Kidney capillary endothelial cell (primary cell): Measurements from ENCODE around the gene GPC3.
"Not testable (repeated sequence)": the region's sequence is repeated elsewhere in the genome, so short reads cannot be mapped to it uniquely, and the experiment has no call there.

Experiments used
- DNase-seq: peaks from one replicate; pipeline ENCODE4 v3.0.0-alpha.2; 2018; ENCODE audit warnings: low spot score

The GPC3 gene

DNA sequence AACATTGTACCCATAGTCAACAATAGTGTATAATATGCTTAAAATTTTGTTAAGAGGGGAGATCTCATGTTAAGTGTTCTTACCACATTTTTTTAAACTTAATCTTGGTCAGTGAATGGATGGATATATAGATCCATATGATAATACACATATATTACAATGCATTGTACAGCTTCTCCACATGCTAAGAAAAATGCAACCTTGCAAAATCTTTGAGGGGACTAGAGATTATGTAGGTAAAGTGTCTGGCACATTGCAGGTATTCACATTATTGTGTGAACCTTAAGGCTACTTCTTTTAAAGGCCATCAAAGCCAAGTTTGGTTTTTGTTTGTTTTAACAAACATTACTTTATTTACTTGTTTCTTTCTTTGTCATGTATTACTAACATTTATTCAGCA lies 10.4 kb upstream of the GPC3 start:
- DNase-seq = no peak

DNA sequence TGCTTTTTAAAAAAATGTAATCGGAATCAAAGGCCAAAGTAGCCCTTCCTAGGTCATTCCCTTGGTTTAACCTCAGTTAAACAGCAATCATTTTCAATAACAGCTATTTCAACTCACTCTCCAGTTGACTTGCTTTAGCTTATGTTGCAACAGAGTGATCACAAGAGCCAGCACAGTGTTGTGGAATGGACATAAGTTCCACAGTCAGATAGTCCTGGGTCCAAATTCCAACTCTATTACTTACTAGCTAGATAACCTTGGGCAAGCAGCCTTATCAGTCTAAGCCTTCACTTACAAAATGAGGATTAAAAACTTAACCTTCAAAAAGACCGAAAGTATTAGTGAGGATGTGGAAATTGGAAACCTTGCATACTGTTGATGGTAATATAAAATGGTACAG lies 9.2 kb upstream of the GPC3 start:
- DNase-seq = no peak

DNA sequence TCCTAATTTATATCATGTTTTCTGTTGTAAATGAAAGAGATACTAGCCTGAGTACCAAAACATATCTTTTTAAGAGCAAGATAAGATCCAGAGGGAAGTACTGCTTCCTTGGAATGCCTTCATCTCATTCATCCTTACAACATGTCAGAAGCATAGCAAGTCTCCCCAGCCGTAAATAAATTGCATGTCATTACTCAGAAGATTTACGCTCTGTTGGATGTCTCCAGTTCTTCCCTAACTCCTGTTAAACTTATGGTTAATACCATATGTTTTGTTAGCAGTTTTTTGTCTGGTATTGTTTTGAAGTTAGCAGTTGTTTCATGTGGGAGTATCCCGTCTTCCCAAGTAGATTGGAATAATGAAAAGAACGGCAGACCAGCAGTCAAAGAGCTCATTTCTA lies 7.5 kb upstream of the GPC3 start:
- no peak for DNase-seq

DNA sequence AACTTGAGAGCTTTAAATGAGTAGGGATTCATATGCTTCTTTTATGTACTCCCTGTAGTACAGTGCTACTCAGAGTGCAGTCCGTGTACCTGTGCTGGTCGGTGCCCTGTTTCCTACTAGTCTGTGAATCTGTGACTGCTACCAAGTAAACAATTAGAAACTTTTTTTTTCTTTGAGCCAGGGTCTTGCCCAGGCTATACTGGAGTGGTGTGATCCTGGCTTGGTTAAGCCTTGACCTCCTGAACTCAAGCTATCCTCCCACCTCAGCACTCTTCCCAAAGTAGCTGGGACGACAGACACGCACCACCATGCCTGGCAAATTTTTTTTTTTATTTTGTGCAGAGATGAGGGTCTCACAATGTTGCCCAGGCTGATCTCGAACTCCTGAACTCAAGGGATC lies 6.4 kb upstream of the GPC3 start:
- no peak for DNase-seq

DNA sequence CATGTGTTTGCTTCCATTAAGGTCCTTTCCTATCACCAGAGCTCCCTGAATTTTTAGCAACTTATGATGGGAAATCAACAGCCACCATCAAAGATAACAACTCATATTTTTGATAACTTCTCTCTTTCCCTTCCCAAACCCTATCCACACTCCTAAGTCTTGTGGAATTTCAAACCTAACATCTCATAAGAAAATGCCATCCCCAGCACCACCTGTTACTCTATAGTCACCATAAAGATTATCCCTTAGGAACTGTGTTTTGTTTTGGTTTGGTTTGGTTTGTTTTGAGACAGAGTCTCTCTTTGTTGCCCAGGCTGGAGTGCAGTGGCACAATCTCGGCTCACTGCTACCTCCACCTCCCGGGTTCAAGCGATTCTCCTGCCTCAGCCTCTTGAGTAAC lies 5.7 kb upstream of the GPC3 start:
- not testable (repeated sequence) for DNase-seq

DNA sequence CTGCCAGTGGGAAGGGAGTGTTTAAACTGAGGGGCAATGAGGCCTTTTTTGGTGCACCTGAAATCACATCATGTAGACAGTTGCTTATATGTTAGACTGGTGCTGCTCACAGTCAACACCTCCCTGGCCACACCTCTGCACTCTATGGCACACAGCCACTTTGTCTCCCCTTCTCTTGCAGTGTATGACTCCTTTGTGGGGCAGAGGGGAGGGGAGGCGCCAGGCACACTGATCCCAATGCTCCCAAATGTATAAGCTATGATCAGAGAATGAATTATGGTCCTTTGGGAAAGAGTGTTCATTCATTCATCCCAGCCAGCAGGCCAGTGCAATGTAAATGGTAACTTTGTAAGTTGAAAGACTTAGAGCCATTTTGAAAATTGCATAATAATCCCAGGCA lies 4.6 kb upstream of the GPC3 start:
- no peak for DNase-seq

DNA sequence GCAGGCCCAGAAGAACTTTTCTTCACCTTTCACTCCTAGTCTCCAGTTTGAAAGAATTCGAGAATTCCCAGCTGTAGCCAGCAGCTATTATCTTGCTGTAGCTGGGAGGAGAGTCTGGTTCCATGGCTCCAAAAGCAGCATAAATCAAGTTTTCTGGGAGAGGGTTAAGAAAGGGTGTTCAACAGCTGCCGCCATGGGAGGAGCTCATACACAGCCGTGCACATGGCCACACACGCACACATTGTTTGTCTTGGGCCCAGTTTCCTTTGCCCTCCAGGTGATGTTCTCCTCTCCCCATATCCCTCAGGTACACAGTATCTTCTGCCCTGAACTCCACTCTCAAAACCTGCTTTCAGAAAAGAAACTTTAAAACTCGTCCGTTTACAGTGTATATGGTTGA lies 4.1 kb upstream of the GPC3 start:
- no peak for DNase-seq

DNA sequence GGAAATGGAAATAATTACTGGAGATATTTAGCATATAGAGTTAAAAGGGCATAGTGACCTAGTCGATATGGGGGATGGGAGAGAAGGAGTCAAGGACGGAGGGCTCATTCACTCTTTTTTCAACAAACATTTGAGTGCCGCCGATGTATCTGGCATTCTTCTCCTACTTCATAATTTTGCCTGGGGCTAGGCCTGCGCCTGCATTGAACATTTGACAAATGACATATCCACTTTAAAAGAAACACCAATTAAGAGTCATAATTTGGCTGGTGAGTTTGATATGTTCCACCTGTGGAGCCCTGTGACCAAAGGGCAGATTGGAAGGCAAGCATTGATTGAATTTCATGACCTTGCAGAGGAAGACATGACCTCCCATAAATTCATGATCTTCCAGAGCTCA lies 2.6 kb upstream of the GPC3 start:
- DNase-seq = no peak

DNA sequence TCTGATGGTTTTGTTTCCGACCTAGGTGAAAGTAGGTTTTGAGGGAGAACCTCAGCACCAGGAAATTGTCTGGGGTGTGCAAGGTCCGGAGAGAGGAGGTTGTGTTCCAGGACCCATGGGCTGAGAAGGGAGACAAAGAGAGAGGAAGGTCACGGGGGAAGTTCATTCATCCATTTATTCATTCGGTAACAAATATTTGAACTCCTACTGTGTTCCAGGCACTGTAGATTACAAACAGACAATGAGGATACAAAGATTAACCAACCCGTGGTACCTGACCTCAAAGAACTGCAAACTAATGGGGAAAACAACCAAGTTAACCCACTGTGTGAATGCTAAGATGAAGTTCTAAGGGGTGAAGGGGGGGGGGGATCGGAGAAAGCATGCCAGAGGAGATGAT lies 1.8 kb upstream of the GPC3 start:
- DNase-seq = no peak

DNA sequence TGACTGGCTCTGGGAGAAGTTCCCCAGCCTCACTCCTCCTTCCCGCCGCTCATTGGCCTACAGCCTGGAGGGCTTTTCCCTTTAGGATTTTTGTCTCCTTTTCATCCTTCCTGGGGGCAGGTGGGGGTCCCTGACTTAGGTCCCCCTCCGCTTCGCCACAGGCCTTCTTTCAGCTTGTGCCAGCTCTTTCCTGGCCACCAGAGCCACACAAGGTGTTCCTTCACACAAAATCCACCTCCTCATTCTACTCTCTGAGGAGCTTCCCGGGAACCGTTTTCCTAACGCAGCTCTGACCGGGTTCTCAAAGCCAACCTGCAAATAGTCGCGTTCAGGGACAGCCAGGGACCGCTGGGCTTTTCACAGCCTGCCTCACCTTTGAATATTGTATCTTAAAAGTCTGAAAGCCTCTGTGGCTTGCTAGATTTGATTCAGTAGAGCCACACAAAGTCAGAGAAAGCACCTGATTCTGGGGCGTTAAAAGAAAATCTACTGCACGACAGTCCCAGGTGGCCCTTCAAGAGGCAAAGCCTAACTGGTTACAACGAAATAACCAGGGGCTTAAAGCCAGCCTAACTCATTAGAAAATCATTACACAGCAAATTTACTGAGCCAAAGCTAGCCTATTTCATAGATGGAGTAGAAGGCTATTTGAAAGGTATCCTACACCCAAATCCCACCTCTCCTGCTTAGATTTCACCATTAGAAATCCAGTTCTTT lies 731 bp upstream of the GPC3 start:
- DNase-seq = no peak

DNA sequence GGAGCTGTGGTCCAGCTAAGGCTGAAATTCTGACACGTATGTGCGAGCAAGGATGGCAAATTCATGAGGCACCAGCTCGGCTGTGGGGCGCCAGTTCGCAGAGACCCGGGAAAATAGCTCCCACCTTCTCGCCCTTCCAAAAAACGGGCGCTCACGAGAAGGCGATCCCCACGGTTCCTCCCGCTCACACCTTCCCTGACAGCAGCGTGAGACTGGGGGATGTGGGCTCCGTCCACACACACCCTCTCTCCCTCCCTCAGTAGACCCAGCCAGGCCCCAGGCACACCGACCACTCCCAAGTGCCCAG lies 584 bp downstream of the GPC3 start:
- no peak for DNase-seq

DNA sequence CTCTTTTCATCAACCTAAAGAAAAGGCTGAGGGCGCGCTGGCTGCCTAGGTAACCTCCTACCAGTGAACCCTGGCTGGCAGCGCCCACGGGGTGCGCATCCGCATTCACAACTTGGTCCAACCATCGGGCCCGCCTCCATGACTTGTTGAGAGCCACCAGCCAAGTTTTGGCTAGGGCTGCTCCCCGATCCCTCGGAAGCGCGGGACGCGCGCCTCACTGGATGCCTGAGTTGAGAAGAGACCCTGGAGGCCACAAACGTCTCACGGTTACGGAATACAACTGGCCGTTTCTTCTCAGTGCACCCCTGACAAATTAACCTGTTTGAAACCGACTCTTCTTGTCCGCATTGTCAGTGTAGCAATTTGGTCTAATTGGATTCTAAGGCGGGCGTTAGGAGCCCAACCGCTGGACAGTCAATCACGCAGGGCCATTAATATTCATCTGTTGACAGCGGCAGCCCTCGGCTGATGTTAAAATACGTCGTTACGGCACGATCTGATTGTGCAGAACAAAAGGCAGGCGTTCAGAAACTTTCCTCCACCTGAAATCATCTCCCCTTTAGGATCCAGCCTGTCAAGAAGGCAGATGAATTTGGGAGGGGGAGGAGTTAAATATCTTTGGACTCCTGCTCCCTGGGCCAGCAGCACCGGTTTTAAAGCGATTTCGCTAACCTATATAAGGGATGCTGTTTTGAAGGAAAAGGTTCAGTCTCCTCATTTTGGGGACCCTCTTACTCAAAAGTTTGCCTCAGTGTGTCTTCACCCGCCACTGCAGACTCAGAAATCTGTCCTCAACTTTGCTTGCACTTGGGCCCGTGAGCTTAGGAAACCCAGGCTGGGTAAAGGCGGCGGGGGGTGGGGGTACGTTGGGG lies 1.2 kb downstream of the GPC3 start:
- no peak for DNase-seq

DNA sequence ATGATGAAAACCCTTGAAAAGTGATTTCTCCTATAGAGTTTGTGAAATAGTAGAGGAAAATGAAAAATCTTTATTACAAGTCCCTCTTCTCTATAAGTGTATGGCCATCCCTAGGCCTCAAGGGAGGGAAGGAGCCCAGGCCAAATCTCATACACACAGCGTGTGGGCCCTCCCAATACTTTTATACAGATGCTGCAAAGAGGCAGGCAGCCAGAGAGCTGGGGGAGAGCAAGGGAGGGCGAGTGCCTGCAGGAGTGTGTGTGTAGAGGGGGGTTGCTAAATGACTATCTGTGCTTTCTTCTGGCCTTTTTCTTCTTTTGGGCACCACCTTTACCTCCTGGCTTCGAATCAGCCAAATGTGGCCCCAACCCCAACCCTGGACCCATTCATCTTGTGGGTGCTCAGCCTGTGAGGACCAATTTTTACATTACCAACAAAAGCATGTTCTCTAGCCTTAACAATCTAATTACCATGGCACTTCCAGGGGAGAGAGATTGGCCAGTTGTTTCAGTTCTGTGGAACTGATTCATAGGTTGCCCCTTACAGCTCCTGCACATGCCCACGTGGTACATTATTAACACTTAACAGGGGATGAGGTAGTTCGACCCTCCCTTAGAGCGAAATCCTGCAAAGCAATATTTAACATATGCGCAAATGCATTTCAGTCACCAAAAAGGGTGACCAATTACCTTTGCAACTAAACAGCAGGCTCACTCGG lies 2.0 kb downstream of the GPC3 start:
- no peak for DNase-seq

DNA sequence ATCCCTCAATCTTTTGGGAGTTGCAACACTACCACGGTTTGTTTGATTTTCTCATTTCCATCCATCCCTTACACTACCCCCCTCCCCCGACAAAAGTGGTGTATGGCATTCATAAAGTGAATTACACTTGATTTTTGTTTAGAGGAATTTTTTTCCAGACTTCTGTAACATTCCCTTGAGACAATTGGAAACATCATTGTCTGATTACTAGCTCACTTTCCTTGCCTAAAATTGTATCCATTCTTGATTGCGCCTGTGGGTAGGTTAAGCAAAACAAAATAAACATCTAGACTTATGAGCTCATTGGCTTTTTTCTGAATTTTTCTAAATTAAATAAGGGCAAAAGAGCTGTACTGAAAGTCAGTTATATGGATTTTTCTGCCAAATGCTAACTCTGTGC lies 3.5 kb downstream of the GPC3 start:
- DNase-seq = no peak

DNA sequence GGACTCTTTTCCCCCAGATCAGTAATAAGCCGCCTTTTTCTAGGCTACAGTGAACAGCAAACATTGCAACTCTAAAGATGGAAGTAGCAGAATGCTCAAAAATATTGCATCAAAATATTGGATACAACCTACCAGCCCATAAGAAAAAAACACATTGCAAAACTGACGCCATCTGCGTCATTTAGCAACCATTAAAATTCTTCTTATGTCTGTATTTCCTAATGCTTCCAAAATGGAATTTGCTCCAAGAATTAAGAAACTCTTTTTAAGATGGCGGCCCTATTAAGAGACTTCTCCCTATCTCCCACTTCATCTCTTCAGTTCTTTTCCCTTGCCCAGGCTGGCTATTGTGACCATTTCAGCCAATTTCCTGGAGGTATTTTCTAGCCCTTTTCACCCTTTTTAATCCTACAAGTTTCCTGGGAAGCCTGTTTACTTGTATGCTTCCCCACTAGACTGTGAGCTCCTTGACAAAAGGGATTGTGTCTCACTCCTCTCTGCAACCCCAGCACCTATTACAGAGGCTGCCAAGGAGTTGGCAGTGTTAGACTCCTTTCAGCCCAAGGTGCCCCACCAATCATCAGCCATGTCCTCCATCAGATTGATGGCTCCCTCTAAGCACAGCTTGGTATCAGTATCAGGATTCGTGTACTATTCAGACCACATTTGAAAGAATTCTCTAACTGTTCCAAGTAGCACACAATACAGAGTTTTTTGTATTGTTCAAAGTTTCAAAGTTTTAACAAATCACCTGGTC lies 4.4 kb downstream of the GPC3 start:
- no peak for DNase-seq

DNA sequence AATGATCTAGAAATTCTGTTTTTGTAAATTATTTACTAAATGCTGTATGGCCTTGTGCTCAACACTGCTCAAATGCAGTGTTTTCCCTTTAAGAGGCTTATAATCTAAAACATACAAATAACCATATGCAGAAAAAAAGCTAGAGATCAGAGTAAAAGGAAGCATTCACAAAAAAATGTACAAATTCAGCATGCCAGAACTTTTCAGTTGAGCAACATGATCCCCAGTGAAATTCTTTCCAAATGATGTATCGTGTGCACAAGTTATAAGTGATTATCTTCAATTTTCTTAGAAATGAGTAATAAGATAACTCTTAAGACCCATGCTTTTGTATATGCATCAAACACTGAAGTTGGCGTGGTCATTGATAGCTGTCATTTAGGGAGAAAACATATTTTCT lies 5.0 kb downstream of the GPC3 start:
- no peak for DNase-seq

DNA sequence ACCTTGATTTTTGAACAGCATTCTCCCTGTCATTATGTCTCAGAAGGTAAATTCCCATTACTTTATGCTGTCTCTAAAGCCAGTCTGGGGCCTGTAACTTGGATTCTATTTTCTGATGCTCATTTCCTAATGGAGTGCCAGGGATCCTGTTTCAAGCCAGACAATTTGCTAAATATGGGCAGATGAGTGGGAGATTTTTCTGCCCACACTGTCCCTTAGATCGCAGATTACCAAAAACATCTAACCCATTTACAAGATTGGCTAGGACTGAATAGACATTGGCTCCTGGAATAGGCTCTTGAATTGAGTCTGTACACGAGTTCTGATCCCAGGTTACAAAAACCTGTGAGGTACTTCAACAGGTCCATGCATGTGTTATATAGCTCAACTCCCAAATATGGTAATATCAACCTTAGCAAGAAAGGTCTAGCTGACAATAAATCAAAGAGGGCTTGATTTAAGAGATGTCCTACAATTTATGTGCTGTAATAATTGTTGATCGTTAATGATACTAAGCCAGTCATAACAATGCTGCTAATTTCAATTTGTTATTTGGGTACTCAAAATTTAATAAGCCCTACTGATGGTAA lies 5.7 kb downstream of the GPC3 start:
- DNase-seq = no peak

DNA sequence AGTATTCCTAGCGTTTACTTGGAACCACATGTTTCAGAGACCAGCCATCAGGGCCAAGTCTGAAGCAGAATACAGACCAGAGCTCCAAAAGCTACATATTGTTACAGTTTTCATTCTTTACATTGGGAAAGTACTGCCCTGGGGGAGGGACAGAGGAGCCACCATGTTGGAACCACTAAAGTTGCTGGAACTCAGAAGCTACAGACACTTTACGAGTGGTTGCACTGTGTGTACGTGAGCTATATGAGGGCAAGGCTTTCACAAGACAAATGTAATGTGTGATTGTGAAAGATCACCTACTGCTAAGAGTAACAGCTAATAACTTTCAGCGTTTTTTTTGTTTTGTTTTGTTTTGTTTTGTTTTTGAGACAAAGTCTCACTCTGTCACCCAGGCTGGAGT lies 11.7 kb downstream of the GPC3 start:
- no peak for DNase-seq

DNA sequence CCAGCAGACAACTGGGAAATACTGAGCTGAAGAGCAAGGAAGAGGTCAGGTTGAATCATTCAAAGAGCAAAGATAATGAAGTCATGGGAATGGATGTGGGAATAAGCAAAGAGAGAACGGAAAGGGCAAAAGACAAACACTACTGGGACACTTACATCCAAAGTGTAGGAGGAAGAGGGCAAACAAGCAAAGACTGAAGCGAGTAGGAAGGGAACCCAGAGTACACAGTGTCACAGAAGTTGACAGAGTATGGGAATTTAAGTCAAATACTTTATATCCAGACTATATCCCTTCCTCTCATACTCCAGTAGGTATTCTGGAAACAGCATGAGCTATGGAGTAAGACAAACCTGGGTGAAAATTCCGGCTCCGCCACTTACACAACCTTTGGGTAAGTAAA lies 12.5 kb downstream of the GPC3 start:
- no peak for DNase-seq

DNA sequence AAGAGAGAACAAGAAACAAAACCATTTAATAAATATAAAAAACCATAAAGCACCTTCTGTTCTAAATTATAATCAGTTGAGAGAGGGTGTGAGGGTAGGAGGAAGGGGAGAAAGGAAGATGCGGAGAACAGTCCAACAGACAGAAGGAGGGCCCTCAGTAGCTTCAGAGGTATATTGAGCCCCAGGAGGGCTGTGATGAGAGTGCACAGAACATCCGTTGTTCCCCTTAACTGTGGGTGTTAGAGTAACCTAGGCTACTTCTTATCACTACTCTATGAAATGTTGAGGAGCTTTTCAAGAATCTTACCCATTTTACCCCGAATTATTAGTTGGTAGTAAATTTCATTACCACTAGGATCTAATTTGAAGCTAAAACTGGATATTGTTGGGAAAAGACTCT lies 13.8 kb downstream of the GPC3 start:
- no peak for DNase-seq

DNA sequence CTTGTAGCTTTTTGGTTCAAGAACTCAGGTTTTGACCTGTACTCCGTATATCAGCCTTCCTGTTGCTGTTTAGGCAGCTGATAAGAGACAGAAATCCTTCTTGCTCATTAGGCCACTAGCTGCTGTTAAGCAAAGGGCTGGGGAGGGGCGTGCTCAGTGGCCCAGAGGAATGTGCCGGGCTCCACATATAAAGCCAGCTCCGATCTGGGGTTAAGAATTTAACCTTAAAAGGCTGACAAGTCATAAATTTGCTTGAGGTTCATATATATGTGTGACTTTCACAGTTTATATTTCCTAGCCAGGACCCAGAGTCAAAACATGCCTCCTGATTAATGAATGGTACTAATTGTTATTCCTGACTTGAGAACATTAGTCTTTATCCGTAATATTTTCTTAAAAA lies 15.3 kb downstream of the GPC3 start:
- DNase-seq = no peak

DNA sequence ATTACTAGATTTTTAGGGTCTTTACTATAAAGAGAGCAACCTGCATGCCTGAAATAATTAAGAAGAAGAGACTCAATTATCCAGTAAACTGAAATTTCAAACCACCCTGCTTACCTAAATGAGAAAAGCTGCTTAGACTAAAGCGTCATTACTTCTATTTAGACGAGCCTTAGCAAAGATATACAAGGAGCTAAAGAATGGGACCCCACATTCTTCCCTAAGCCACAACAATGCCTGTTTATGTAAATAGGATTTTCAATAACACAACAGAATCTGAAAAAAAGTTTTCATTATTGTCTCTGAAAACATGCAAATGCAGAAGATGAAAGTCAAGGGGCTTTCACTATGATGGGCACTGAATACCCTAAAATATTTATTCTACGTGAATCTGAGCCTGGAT lies 16.2 kb downstream of the GPC3 start:
- no peak for DNase-seq
